ENCODE data around the gene DLGAP4.

DNA sequence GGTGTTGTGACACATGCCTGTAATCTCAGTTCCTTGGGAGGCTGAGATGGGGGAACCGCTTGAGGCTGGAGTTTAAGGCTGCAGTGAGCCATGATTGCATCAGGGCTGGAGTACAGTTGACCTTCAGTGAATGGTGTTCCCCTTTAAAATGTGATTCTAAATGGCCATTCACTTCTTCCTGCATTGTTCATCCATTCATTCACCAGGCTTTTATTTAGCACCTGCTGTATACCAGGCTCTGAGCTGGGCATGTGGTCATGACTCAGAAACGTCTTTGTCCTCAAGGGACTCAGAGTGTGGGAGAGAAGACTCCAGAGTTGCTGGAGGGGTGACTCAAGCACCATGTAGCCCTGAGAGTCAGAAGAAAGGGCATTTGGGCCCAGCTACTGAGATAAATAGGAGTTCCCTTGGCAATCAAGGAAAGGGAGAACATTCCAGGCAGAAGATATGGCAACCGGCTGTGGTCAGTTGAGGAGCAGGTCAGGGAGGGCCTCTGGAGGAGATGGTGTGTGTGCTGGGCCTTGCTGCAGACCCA lies 101.1 kb downstream of the DLGAP4 start:
- no peak for TF ChIP-seq ZFP36 (IDR thresholded peaks at IDR 0.05; ENCODE audit: borderline replicate concordance, low read depth, low read length, partially characterized antibody)
- no peak for TF ChIP-seq ATF3 (CRISPR knock-in tag; IDR thresholded peaks at IDR 0.05)
- TF ChIP-seq ATF2 (CRISPR knock-in tag; IDR thresholded peaks at IDR 0.05), result no peak
- TF ChIP-seq ATF1 (CRISPR knock-in tag; IDR thresholded peaks at IDR 0.05), result no peak
- TF ChIP-seq, protein P1, sequence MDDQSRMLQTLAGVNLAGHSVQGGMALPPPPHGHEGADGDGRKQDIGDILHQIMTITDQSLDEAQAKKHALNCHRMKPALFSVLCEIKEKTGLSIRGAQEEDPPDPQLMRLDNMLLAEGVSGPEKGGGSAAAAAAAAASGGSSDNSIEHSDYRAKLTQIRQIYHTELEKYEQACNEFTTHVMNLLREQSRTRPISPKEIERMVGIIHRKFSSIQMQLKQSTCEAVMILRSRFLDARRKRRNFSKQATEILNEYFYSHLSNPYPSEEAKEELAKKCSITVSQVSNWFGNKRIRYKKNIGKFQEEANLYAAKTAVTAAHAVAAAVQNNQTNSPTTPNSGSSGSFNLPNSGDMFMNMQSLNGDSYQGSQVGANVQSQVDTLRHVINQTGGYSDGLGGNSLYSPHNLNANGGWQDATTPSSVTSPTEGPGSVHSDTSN (CRISPR knock-in tag; IDR thresholded peaks at IDR 0.05; ENCODE audit: borderline replicate concordance), result no peak
- no peak for TF ChIP-seq MXI1 (IDR thresholded peaks at IDR 0.05; ENCODE audit: borderline replicate concordance, low read depth, low read length)
- no peak for TF ChIP-seq ZFP1 (CRISPR knock-in tag; IDR thresholded peaks at IDR 0.05)
- TF ChIP-seq, protein P2, sequence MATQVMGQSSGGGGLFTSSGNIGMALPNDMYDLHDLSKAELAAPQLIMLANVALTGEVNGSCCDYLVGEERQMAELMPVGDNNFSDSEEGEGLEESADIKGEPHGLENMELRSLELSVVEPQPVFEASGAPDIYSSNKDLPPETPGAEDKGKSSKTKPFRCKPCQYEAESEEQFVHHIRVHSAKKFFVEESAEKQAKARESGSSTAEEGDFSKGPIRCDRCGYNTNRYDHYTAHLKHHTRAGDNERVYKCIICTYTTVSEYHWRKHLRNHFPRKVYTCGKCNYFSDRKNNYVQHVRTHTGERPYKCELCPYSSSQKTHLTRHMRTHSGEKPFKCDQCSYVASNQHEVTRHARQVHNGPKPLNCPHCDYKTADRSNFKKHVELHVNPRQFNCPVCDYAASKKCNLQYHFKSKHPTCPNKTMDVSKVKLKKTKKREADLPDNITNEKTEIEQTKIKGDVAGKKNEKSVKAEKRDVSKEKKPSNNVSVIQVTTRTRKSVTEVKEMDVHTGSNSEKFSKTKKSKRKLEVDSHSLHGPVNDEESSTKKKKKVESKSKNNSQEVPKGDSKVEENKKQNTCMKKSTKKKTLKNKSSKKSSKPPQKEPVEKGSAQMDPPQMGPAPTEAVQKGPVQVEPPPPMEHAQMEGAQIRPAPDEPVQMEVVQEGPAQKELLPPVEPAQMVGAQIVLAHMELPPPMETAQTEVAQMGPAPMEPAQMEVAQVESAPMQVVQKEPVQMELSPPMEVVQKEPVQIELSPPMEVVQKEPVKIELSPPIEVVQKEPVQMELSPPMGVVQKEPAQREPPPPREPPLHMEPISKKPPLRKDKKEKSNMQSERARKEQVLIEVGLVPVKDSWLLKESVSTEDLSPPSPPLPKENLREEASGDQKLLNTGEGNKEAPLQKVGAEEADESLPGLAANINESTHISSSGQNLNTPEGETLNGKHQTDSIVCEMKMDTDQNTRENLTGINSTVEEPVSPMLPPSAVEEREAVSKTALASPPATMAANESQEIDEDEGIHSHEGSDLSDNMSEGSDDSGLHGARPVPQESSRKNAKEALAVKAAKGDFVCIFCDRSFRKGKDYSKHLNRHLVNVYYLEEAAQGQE (IDR thresholded peaks at IDR 0.05; ENCODE audit: borderline replicate concordance in 1 of 2, low read depth in 1 of 2, low read length in 2 of 2), result no peak
- TF ChIP-seq HCFC1 (IDR thresholded peaks at IDR 0.05; ENCODE audit: low read depth, low read length), result no peak
- TF ChIP-seq ARID2 (CRISPR knock-in tag; IDR thresholded peaks at IDR 0.05; ENCODE audit: borderline replicate concordance), result no peak
- no peak for TF ChIP-seq ELF4 (CRISPR knock-in tag; IDR thresholded peaks at IDR 0.05; ENCODE audit: borderline replicate concordance)
- TF ChIP-seq KDM5B (CRISPR knock-in tag; IDR thresholded peaks at IDR 0.05; ENCODE audit: borderline replicate concordance), result no peak
- no peak for TF ChIP-seq ZSCAN29 (CRISPR knock-in tag; conservative IDR thresholded peaks at IDR 0.05)
- TF ChIP-seq EZH2 (conservative IDR thresholded peaks at IDR 0.05; ENCODE audit: low read depth, low read length), result no peak

Measured in HepG2 (cell line).